Loucy (cell line): Measurements from ENCODE around the gene ZBTB3.

ENCODE experiments used
- CTCF ChIP-seq: fragments of 200-600 bp; sonication (generic); conservative IDR thresholded peaks from 2 replicates; pipeline ENCODE4 v1.5.1; 2014; ENCODE audit warnings: mild to moderate bottlenecking, antibody characterized with exemption, low read length
- EZH2phosphoT487 ChIP-seq: fragments of 200-600 bp; IDR thresholded peaks from 2 replicates; pipeline ENCODE4 v1.6.1; 2018; ENCODE audit warnings: antibody characterized with exemption, mild to moderate bottlenecking, moderate library complexity, borderline replicate concordance

- TF ChIP-seq CTCF (no peak), EZH2phosphoT487 (no peak)
These were observed 42.3 kb upstream of the ZBTB3 start for GRCh38 chr11:62796281-62796680.
